Stimulated activated naive CD8-positive, alpha-beta T cell treated with anti-CD3 and anti-CD28 coated beads, Interleukin-15, Interleukin-2, amounts not matched to agents 100 U/mL and 50 U/mL, for 24 hours (primary cell): ENCODE data around the gene PPFIA2.

Source experiments
- ATAC-seq: fragments of 150-1000 bp; cut with Tn5 transposase; one replicate; pipeline ENCODE4 v1.10.0; 2021
- DNase-seq: peaks from one replicate; pipeline ENCODE4 v3.0.0; 2021

PPFIA2 gene

GRCh38 chr12:81759190-81760051 lies at the start of gene PPFIA2:
Gene PPFIA2 (minus strand): TSS chr12:81759350.
- peak; percentile 25 for DNase-seq
- peak; percentile 73 for ATAC-seq

- ATAC-seq (peak; percentile 73), DNase-seq (no peak)
Measured at GRCh38 chr12:81800298-81801148, 41.4 kb upstream of the PPFIA2 start.

GRCh38 chr12:81798294-81798693 lies 39.1 kb upstream of the PPFIA2 start:
- ATAC-seq (no peak), DNase-seq (no peak)

- ATAC-seq (no peak), DNase-seq (no peak)
Measured at GRCh38 chr12:81797100-81797499, 38.0 kb upstream of the PPFIA2 start.

- DNase-seq (no peak), ATAC-seq (no peak)
Measured at GRCh38 chr12:81792666-81793065, 33.5 kb upstream of the PPFIA2 start.

GRCh38 chr12:81779216-81779615 lies 20.1 kb upstream of the PPFIA2 start:
- no peak for ATAC-seq

GRCh38 chr12:81778719-81779118 lies 19.6 kb upstream of the PPFIA2 start:
- no peak for ATAC-seq
- no peak for DNase-seq

More at GRCh38 chr12:81779216-81779615, 20.1 kb upstream of the PPFIA2 start:
- DNase-seq: no peak

GRCh38 chr12:81758421-81759189 lies 545 bp downstream of the PPFIA2 start:
- ATAC-seq (peak; percentile 48), DNase-seq (peak; percentile 29)

GRCh38 chr12:81757731-81758365 lies 1.3 kb downstream of the PPFIA2 start:
- no peak for DNase-seq
- ATAC-seq: no peak

- DNase-seq (no peak), ATAC-seq (no peak)
Measured at GRCh38 chr12:81729781-81730180, 29.4 kb downstream of the PPFIA2 start.

GRCh38 chr12:81727391-81727790 lies 31.8 kb downstream of the PPFIA2 start:
- DNase-seq: no peak
- no peak for ATAC-seq

GRCh38 chr12:81726634-81727033 lies 32.5 kb downstream of the PPFIA2 start:
- DNase-seq: no peak
- ATAC-seq: no peak

- no peak for ATAC-seq
- no peak for DNase-seq
Measured at GRCh38 chr12:81723361-81723760, 35.8 kb downstream of the PPFIA2 start.

GRCh38 chr12:81722004-81722403 lies 37.1 kb downstream of the PPFIA2 start:
- ATAC-seq (no peak), DNase-seq (no peak)

- no peak for DNase-seq
- no peak for ATAC-seq
Measured at GRCh38 chr12:81718616-81719015, 40.5 kb downstream of the PPFIA2 start.

- no peak for ATAC-seq
- no peak for DNase-seq
Measured at GRCh38 chr12:81712536-81712935, 46.6 kb downstream of the PPFIA2 start.

- no peak for ATAC-seq
- DNase-seq: no peak
Measured at GRCh38 chr12:81705586-81705985, 53.6 kb downstream of the PPFIA2 start.

- ATAC-seq (no peak), DNase-seq (no peak)
Measured at GRCh38 chr12:81699551-81699950, 59.6 kb downstream of the PPFIA2 start.

- no peak for ATAC-seq
- DNase-seq: no peak
Measured at GRCh38 chr12:81692008-81692407, 67.1 kb downstream of the PPFIA2 start.

- no peak for ATAC-seq
- DNase-seq: no peak
Measured at GRCh38 chr12:81683881-81684280, 75.3 kb downstream of the PPFIA2 start.

GRCh38 chr12:81679614-81680013 lies 79.5 kb downstream of the PPFIA2 start:
- no peak for DNase-seq
- ATAC-seq: no peak

- no peak for DNase-seq
- no peak for ATAC-seq
Measured at GRCh38 chr12:81670759-81671158, 88.4 kb downstream of the PPFIA2 start.
